NB4 (cell line): ENCODE data around the gene CC2D1A.

Experiments
- MYC ChIP-seq: IDR thresholded peaks from 2 replicates; pipeline ENCODE4 v1.6.1; 2011; ENCODE audit warnings: low read depth, low read length
- POLR2A ChIP-seq: IDR thresholded peaks from 2 replicates; pipeline ENCODE4 v1.6.1; 2011; ENCODE audit warnings: mild to moderate bottlenecking; ENCODE audit not compliant: insufficient read length; ENCODE audit errors: extremely low read depth
- TF ChIP-seq, protein P1 (sequence below): IDR thresholded peaks from one replicate; pipeline ENCODE4 v1.5.1; 2012; ENCODE audit warnings: low read depth, low read length
- TF ChIP-seq, protein P2 (sequence below): IDR thresholded peaks from 2 replicates; pipeline ENCODE4 v1.6.1; 2011; ENCODE audit warnings: low read depth, low read length

GRCh38 chr19:13978351-13979243 is 72.6 kb downstream of the CC2D1A start:
- TF ChIP-seq, protein P1, sequence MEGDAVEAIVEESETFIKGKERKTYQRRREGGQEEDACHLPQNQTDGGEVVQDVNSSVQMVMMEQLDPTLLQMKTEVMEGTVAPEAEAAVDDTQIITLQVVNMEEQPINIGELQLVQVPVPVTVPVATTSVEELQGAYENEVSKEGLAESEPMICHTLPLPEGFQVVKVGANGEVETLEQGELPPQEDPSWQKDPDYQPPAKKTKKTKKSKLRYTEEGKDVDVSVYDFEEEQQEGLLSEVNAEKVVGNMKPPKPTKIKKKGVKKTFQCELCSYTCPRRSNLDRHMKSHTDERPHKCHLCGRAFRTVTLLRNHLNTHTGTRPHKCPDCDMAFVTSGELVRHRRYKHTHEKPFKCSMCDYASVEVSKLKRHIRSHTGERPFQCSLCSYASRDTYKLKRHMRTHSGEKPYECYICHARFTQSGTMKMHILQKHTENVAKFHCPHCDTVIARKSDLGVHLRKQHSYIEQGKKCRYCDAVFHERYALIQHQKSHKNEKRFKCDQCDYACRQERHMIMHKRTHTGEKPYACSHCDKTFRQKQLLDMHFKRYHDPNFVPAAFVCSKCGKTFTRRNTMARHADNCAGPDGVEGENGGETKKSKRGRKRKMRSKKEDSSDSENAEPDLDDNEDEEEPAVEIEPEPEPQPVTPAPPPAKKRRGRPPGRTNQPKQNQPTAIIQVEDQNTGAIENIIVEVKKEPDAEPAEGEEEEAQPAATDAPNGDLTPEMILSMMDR = no peak
- TF ChIP-seq, protein P2, sequence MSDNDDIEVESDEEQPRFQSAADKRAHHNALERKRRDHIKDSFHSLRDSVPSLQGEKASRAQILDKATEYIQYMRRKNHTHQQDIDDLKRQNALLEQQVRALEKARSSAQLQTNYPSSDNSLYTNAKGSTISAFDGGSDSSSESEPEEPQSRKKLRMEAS = no peak
- no peak for TF ChIP-seq POLR2A
- no peak for TF ChIP-seq MYC
